Nephron (organoid): ENCODE results near the gene RPL23.

Source experiments
- H3K27ac Mint-ChIP-seq, 3 experiments: 2 replicates each; pipeline ENCODE4 v1.8.0; 2020; ENCODE audit warnings: mixed read lengths in 3 of 3, mild to moderate bottlenecking in 2 of 3, moderate library complexity in 1 of 3
- H3K27me3 Mint-ChIP-seq: 2 replicates; pipeline ENCODE4 v1.8.0; 2021; ENCODE audit warnings: low read depth, mild to moderate bottlenecking, moderate library complexity, mixed read lengths
- H3K36me3 Mint-ChIP-seq: 2 replicates; pipeline ENCODE4 v1.8.0; 2020; ENCODE audit warnings: low read depth, mixed read lengths
- H3K4me1 Mint-ChIP-seq: 2 replicates; pipeline ENCODE4 v1.8.0; 2020; ENCODE audit warnings: mixed read lengths
- H3K4me3 Mint-ChIP-seq, 3 experiments: 2 replicates each; pipeline ENCODE4 v1.8.0; 2020; ENCODE audit warnings: mild to moderate bottlenecking in 3 of 3, mixed read lengths in 3 of 3, moderate library complexity in 2 of 3
- H3K9me3 Mint-ChIP-seq: 2 replicates; pipeline ENCODE4 v1.8.0; 2020; ENCODE audit warnings: mixed read lengths
- CTCF ChIP-seq, 3 experiments: fragments of 200-600 bp; sonication (generic); IDR thresholded peaks; one replicate each; pipeline ENCODE4 v1.5.0; 2021; ENCODE audit warnings: antibody characterized with exemption in 3 of 3; ENCODE audit not compliant: unreplicated experiment in 3 of 3

RPL23 gene

GRCh38 chr17:38870259-38871165, 17.0 kb upstream of the RPL23 start:
- no peaks in the 10 kb centered on the region for H3K9me3 Mint-ChIP-seq
- no peak for TF ChIP-seq CTCF (IDR thresholded peaks at IDR 0.05; ENCODE audit: unreplicated experiment in 3 of 3)
- H3K36me3 Mint-ChIP-seq: no peaks in the 10 kb centered on the region
- peaks cover 57% of the 10 kb centered on the region for H3K4me1 Mint-ChIP-seq
- peaks cover 8% of the 10 kb centered on the region for H3K27me3 Mint-ChIP-seq
- peak overlapping the region; percentile 99 to 100 (median 99) for H3K4me3 Mint-ChIP-seq
- H3K27ac Mint-ChIP-seq: peak overlapping the region; percentile 97 to 100 (median 99)

GRCh38 chr17:38869526-38870258, 16.2 kb upstream of the RPL23 start, which contains the start of gene LASP1:
Gene LASP1, plus strand, starts transcription at chr17:38870058. Its CDS starts 132 bp downstream, at chr17:38870190.
- Mint-ChIP-seq H3K4me3 (peak within 1 kb of the TSS; percentile 99 to 100 (median 100)), H3K9me3 (no peaks in the 10 kb centered on the region), H3K36me3 (no peaks in the 10 kb centered on the region), H3K4me1 (peaks cover 49% of the 10 kb centered on the region), H3K27me3 (peaks cover 8% of the 10 kb centered on the region), H3K27ac (peak within 1 kb of the TSS; percentile 100)
- no peak for TF ChIP-seq CTCF (IDR thresholded peaks at IDR 0.05; ENCODE audit: unreplicated experiment in 3 of 3)

- TF ChIP-seq CTCF (IDR thresholded peaks at IDR 0.05; ENCODE audit: unreplicated experiment in 3 of 3): no peak
- H3K27ac Mint-ChIP-seq: peak overlapping the region; percentile 100
- peaks cover 8% of the 10 kb centered on the region for H3K27me3 Mint-ChIP-seq
- H3K4me1 Mint-ChIP-seq: peaks cover 44% of the 10 kb centered on the region
- no peaks in the 10 kb centered on the region for H3K36me3 Mint-ChIP-seq
- H3K4me3 Mint-ChIP-seq: peak overlapping the region; percentile 99 to 100 (median 100)
- no peaks in the 10 kb centered on the region for H3K9me3 Mint-ChIP-seq
These were observed 15.4 kb upstream of the RPL23 start for GRCh38 chr17:38868817-38869525.

- TF ChIP-seq CTCF (IDR thresholded peaks at IDR 0.05; ENCODE audit: unreplicated experiment in 3 of 3): no peak
- H3K27me3 Mint-ChIP-seq: peaks cover 8% of the 10 kb centered on the region
- peak overlapping the region; percentile 99 to 100 (median 100) for H3K4me3 Mint-ChIP-seq
- H3K27ac Mint-ChIP-seq: peak overlapping the region; percentile 100
- H3K36me3 Mint-ChIP-seq: no peaks in the 10 kb centered on the region
- no peaks in the 10 kb centered on the region for H3K9me3 Mint-ChIP-seq
- peaks cover 36% of the 10 kb centered on the region for H3K4me1 Mint-ChIP-seq
These were observed 14.7 kb upstream of the RPL23 start for GRCh38 chr17:38867968-38868816.
